PC-9 (cell line): ENCODE results near the gene CCDC134.

Source experiments
- EZH2 ChIP-seq: fragments of 200-600 bp; sonication (generic); IDR thresholded peaks from 2 replicates; pipeline ENCODE4 v1.8.0; 2017; ENCODE audit warnings: antibody characterized with exemption, low read depth
- TF ChIP-seq, protein P1 (sequence below): fragments of 200-600 bp; sonication (generic); conservative IDR thresholded peaks from 2 replicates; pipeline ENCODE4 v1.6.1; 2017; ENCODE audit warnings: mixed run types, antibody characterized with exemption, mild to moderate bottlenecking, moderate library complexity

DNA sequence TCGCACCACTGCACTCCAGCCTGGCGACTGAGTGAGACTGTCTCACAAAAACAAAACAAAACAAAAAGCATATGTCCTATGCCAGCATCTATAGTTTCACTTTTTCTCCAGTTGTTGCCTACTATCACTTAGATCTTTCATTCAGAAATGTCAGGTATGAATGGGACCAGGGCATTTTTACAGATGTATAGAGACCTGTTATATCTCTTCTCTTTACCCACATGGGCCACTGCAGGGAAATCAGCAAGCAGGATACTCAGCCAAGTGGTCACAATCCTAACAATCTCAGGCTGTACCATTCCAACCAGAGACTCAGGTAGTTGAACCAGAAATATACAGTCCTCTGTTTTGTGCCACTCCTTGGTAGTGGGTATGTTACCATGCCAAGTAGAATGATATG, 16.4 kb downstream of the CCDC134 start:
- TF ChIP-seq, protein P1, sequence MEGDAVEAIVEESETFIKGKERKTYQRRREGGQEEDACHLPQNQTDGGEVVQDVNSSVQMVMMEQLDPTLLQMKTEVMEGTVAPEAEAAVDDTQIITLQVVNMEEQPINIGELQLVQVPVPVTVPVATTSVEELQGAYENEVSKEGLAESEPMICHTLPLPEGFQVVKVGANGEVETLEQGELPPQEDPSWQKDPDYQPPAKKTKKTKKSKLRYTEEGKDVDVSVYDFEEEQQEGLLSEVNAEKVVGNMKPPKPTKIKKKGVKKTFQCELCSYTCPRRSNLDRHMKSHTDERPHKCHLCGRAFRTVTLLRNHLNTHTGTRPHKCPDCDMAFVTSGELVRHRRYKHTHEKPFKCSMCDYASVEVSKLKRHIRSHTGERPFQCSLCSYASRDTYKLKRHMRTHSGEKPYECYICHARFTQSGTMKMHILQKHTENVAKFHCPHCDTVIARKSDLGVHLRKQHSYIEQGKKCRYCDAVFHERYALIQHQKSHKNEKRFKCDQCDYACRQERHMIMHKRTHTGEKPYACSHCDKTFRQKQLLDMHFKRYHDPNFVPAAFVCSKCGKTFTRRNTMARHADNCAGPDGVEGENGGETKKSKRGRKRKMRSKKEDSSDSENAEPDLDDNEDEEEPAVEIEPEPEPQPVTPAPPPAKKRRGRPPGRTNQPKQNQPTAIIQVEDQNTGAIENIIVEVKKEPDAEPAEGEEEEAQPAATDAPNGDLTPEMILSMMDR = no peak
- no peak for TF ChIP-seq EZH2
